Prostate gland (tissue), 2 donors: Measurements from ENCODE around the gene MYRF.

Experiments
- POLR2A ChIP-seq: fragments of 450-650 bp; IDR thresholded peaks from one replicate; pipeline ENCODE4 v1.6.1; 2016; ENCODE audit warnings: antibody characterized with exemption, mild to moderate bottlenecking
- POLR2AphosphoS5 ChIP-seq: sonication (generic); formaldehyde crosslinking; IDR thresholded peaks from one replicate; pipeline ENCODE4 v1.6.1; 2017; ENCODE audit warnings: antibody characterized with exemption
- TF ChIP-seq, protein P1 (sequence below), 4 experiments: fragments of 200-600 bp in 2 of 4; fragments of 450-650 bp in 2 of 4; sonication (generic) in 2 of 4; IDR thresholded peaks; 1 replicate in 3 of 4; 2 replicates in 1 of 4; pipeline ENCODE4 v1.5.1; 2016 to 2019; ENCODE audit warnings: antibody characterized with exemption in 4 of 4, mild to moderate bottlenecking in 2 of 4, moderate library complexity in 2 of 4

DNA sequence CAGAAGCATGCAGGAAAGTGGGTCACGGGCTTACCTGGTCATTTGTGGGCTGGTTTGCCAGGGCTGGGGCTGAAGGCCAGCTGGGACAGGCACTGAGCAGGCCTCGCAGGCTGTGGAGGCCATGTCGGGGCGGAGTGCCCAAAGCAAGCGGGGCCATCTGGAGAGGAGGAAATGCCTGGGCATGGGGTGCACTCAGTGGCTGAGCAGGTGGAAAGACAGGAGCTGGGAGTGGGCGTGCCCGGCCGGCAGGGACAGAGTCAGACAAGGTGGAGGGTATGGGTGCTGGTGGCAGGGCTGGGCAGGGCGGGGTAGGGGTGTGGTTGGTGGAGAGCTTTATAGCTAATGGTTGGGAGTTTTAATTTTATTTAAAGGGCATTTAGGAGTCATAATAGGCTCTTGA is 44.9 kb upstream of the MYRF start:
- TF ChIP-seq, protein P1, sequence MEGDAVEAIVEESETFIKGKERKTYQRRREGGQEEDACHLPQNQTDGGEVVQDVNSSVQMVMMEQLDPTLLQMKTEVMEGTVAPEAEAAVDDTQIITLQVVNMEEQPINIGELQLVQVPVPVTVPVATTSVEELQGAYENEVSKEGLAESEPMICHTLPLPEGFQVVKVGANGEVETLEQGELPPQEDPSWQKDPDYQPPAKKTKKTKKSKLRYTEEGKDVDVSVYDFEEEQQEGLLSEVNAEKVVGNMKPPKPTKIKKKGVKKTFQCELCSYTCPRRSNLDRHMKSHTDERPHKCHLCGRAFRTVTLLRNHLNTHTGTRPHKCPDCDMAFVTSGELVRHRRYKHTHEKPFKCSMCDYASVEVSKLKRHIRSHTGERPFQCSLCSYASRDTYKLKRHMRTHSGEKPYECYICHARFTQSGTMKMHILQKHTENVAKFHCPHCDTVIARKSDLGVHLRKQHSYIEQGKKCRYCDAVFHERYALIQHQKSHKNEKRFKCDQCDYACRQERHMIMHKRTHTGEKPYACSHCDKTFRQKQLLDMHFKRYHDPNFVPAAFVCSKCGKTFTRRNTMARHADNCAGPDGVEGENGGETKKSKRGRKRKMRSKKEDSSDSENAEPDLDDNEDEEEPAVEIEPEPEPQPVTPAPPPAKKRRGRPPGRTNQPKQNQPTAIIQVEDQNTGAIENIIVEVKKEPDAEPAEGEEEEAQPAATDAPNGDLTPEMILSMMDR (IDR thresholded peaks at IDR 0.05) = no peak
- TF ChIP-seq POLR2A (no peak), POLR2AphosphoS5 (no peak)
